Posterior cingulate gyrus (tissue), 11 donors: ENCODE data around the gene LAMC2.
A peak's percentile ranks its signal among the peaks of the same experiment; 100 is the strongest.
"Not testable (repeated sequence)": the region's sequence is repeated elsewhere in the genome, so short reads cannot be mapped to it uniquely, and the experiment has no call there.

Experiments
- DNase-seq, 10 donors: peaks; one replicate each; pipeline versions ENCODE4 v3.0.0 to v3.0.0-alpha.2; 2020 to 2021; ENCODE audit warnings: mixed read lengths in 3 of 10
- intact Hi-C: fragments of 100-400 bp; cut with DNase I; formaldehyde crosslinking; loops from one replicate; pipeline ENCODE4 v1.15.1; 2023

LAMC2 gene

GRCh38 chr1:183185941-183186490 lies at the start of gene LAMC2:
Gene LAMC2 (plus strand): TSS chr1:183186264. CDS start chr1:183186353, 89 bp downstream.
- peak in 3 of 10 donors; percentile 21 to 82 (median 80) for DNase-seq
- intact Hi-C loops = no loop called here

- DNase-seq = no peak
- intact Hi-C loops = no loop called here
Observed at GRCh38 chr1:183137782-183138181, 48.3 kb upstream of the LAMC2 start.

- no peak for DNase-seq
- intact Hi-C loops = no loop called here
Observed at GRCh38 chr1:183138301-183138700, 47.8 kb upstream of the LAMC2 start.

GRCh38 chr1:183139281-183139942 lies 46.7 kb upstream of the LAMC2 start:
- DNase-seq = no peak
- intact Hi-C loops = no loop called here

GRCh38 chr1:183140633-183141032 lies 45.4 kb upstream of the LAMC2 start:
- intact Hi-C loops = no loop called here

GRCh38 chr1:183142171-183142570 lies 43.9 kb upstream of the LAMC2 start:
- no peak for DNase-seq
- intact Hi-C loops = no loop called here

More at GRCh38 chr1:183140633-183141032, 45.4 kb upstream of the LAMC2 start:
- no peak for DNase-seq

- DNase-seq = no peak
- intact Hi-C loops = no loop called here
Observed at GRCh38 chr1:183143576-183144315, 42.3 kb upstream of the LAMC2 start.

GRCh38 chr1:183144752-183145151 lies 41.3 kb upstream of the LAMC2 start:
- intact Hi-C loops = no loop called here
- no peak for DNase-seq

GRCh38 chr1:183147735-183148134 lies 38.3 kb upstream of the LAMC2 start:
- DNase-seq = no peak
- intact Hi-C loops = no loop called here

- intact Hi-C loops = no loop called here
- no peak for DNase-seq
Observed at GRCh38 chr1:183148599-183148998, 37.5 kb upstream of the LAMC2 start.

- no peak for DNase-seq
- intact Hi-C loops = no loop called here
Observed at GRCh38 chr1:183149273-183149672, 36.8 kb upstream of the LAMC2 start.

- intact Hi-C loops, DNase-seq: not testable (repeated sequence)
Observed at GRCh38 chr1:183150032-183150431, 36.0 kb upstream of the LAMC2 start.

GRCh38 chr1:183150445-183150844 lies 35.6 kb upstream of the LAMC2 start:
- intact Hi-C loops = no loop called here

GRCh38 chr1:183152180-183152579 lies 33.9 kb upstream of the LAMC2 start:
- intact Hi-C loops = no loop called here
- no peak for DNase-seq

More at GRCh38 chr1:183150445-183150844, 35.6 kb upstream of the LAMC2 start:
- no peak for DNase-seq

- intact Hi-C loops = no loop called here
- no peak for DNase-seq
Observed at GRCh38 chr1:183155939-183156338, 30.1 kb upstream of the LAMC2 start.

- intact Hi-C loops = no loop called here
- DNase-seq = no peak
Observed at GRCh38 chr1:183159960-183160359, 26.1 kb upstream of the LAMC2 start.

- intact Hi-C loops = no loop called here
- no peak for DNase-seq
Observed at GRCh38 chr1:183161391-183161790, 24.7 kb upstream of the LAMC2 start.

GRCh38 chr1:183163316-183163715 lies 22.7 kb upstream of the LAMC2 start:
- no peak for DNase-seq
- intact Hi-C loops = no loop called here

- no peak for DNase-seq
- intact Hi-C loops = no loop called here
Observed at GRCh38 chr1:183164340-183164739, 21.7 kb upstream of the LAMC2 start.

- DNase-seq = no peak
- intact Hi-C loops = no loop called here
Observed at GRCh38 chr1:183164963-183165362, 21.1 kb upstream of the LAMC2 start.

GRCh38 chr1:183165456-183165855 lies 20.6 kb upstream of the LAMC2 start:
- DNase-seq = no peak
- intact Hi-C loops = no loop called here

- intact Hi-C loops = no loop called here
- DNase-seq = no peak
Observed at GRCh38 chr1:183166454-183166853, 19.6 kb upstream of the LAMC2 start.
